Left ventricle myocardium inferior (tissue), 1 donor: Measurements from ENCODE around the gene H2AZ2. TPM values are rescaled to one million over a fixed set of nuclear protein-coding genes. Genes with fewer than 3 reads are reported as not detected.
A peak's percentile ranks its signal among the peaks of the same experiment; 100 is the strongest.

ENCODE experiments used
- DNase-seq: peaks from one replicate; pipeline ENCODE4 v3.0.0-alpha.2; 2020
- H3K27ac ChIP-seq: fragments of 200-600 bp; replicated peaks from 2 replicates; pipeline ENCODE4 v1.8.0; 2021
- H3K27me3 ChIP-seq: fragments of 200-600 bp; 2 replicates; pipeline ENCODE4 v1.8.0; 2021; ENCODE audit warnings: low read depth
- H3K36me3 ChIP-seq: fragments of 200-600 bp; 2 replicates; pipeline ENCODE4 v1.8.0; 2021
- H3K4me1 ChIP-seq: fragments of 200-600 bp; 2 replicates; pipeline ENCODE4 v1.8.0; 2021
- H3K4me3 ChIP-seq: fragments of 200-600 bp; 2 replicates; pipeline ENCODE4 v1.8.0; 2021; ENCODE audit warnings: mild to moderate bottlenecking, moderate library complexity
- H3K9me3 ChIP-seq: fragments of 200-600 bp; replicated peaks from 2 replicates; pipeline ENCODE4 v1.8.0; 2021
- CTCF ChIP-seq: fragments of 200-600 bp; IDR thresholded peaks from 2 replicates; pipeline ENCODE4 v1.8.0; 2021; ENCODE audit warnings: antibody characterized with exemption, mild to moderate bottlenecking, borderline replicate concordance
- intact Hi-C: fragments of 100-400 bp; cut with micrococcal nuclease; formaldehyde crosslinking; loops from one replicate; pipeline ENCODE4 v1.11.0; 2022
- total RNA-seq: library from RNA; stranded (reverse); fragmentation: NEBNext Ultra II Directional; extraction: Animal tissue kit (Norgen Biotek cat#: 25700); gene quantifications from one replicate; pipeline ENCODE4 v1.2.1, GENCODE V29; 2021
- donor health status: DM: no; HTN: yes; CAD: no; lungs with severe emphysema.

The H2AZ2 gene
- total RNA-seq, 1 donor from 2014 or later = 265 TPM

- H3K27ac ChIP-seq = no peak overlapping the region
- H3K4me1 ChIP-seq = peaks cover 12% of the 10 kb centered on the region
- H3K27me3 ChIP-seq = no peaks in the 10 kb centered on the region
- DNase-seq = no peak
- H3K9me3 ChIP-seq = no peaks in the 10 kb centered on the region
- no peak overlapping the region for H3K4me3 ChIP-seq
- no peak for TF ChIP-seq CTCF
- intact Hi-C loops = loop anchor here (10.0 kb wide), 1 partner anchor 282 kb away; no protein-coding TSS in a partner anchor
- H3K36me3 ChIP-seq = no peaks in the 10 kb centered on the region
Measured at GRCh38 chr7:44852590-44852989, 4.7 kb upstream of the H2AZ2 start.

- H3K4me1 ChIP-seq = peaks cover 37% of the 10 kb centered on the region
- intact Hi-C loops = loop anchor here (10.0 kb wide), 2 partner anchors 265 to 285 kb away; partner anchors contain the start of gene TMED4
- no peaks in the 10 kb centered on the region for H3K36me3 ChIP-seq
- no peak for DNase-seq
- no peak for TF ChIP-seq CTCF
- no peak overlapping the region for H3K27ac ChIP-seq
- no peak overlapping the region for H3K4me3 ChIP-seq
- H3K27me3 ChIP-seq = no peaks in the 10 kb centered on the region
- no peaks in the 10 kb centered on the region for H3K9me3 ChIP-seq
Measured at GRCh38 chr7:44849885-44850544, 2.1 kb upstream of the H2AZ2 start.

- no peak for DNase-seq
- intact Hi-C loops = loop anchor here (10.0 kb wide), 1 partner anchor 265 kb away; the partner anchor contains the start of gene TMED4
- no peak for TF ChIP-seq CTCF
- H3K4me1 ChIP-seq = peaks cover 43% of the 10 kb centered on the region
- no peaks in the 10 kb centered on the region for H3K9me3 ChIP-seq
- H3K27ac ChIP-seq = no peak overlapping the region
- H3K36me3 ChIP-seq = no peaks in the 10 kb centered on the region
- peak overlapping the region; percentile 76 for H3K4me3 ChIP-seq
- no peaks in the 10 kb centered on the region for H3K27me3 ChIP-seq
Measured at GRCh38 chr7:44849259-44849884, 1.5 kb upstream of the H2AZ2 start.

GRCh38 chr7:44847509-44847919 is 373 bp downstream of the H2AZ2 start:
- intact Hi-C loops = loop anchor here (10.0 kb wide), 1 partner anchor 263 kb away; the partner anchor contains the start of gene TMED4

More at GRCh38 chr7:44847509-44847919, 373 bp downstream of the H2AZ2 start:
- Histone ChIP-seq H3K36me3 (peaks cover 8% of the 10 kb centered on the region), H3K27ac (peak overlapping the region; percentile 98), H3K27me3 (no peaks in the 10 kb centered on the region), H3K4me3 (peak overlapping the region; percentile 76), H3K9me3 (no peaks in the 10 kb centered on the region), H3K4me1 (peaks cover 60% of the 10 kb centered on the region)
- peak; percentile 88 for DNase-seq
- peak; percentile 93 for TF ChIP-seq CTCF
